HEK293 (cell line): Measurements from ENCODE around the gene CHST15.

Experiments
- GLIS2 ChIP-seq: fragments of 450-650 bp; formaldehyde crosslinking; IDR thresholded peaks from 2 replicates; pipeline ENCODE4 v1.5.1; 2016; ENCODE audit warnings: missing biosample characterization, missing genetic modification characterization
- HOXC10 ChIP-seq: sonication (generic); formaldehyde crosslinking; IDR thresholded peaks from 2 replicates; pipeline ENCODE4 v1.8.1; 2023; ENCODE audit warnings: mild to moderate bottlenecking, missing genetic modification reagents
- IKZF3 ChIP-seq: fragments of 450-650 bp; IDR thresholded peaks from 2 replicates; pipeline ENCODE4 v1.5.0; 2018; ENCODE audit warnings: missing biosample characterization, mild to moderate bottlenecking, missing genetic modification characterization, moderate library complexity
- MEIS1 ChIP-seq: sonication (generic); formaldehyde crosslinking; IDR thresholded peaks from 2 replicates; pipeline ENCODE4 v1.8.1; 2022; ENCODE audit warnings: missing genetic modification reagents, mild to moderate bottlenecking, borderline replicate concordance
- PRDM4 ChIP-seq: fragments of 450-650 bp; formaldehyde crosslinking; IDR thresholded peaks from 2 replicates; pipeline ENCODE4 v1.5.1; 2017; ENCODE audit warnings: missing biosample characterization, missing genetic modification characterization
- SALL2 ChIP-seq: fragments of 450-650 bp; formaldehyde crosslinking; IDR thresholded peaks from 2 replicates; pipeline ENCODE4 v1.5.0; 2017; ENCODE audit warnings: missing biosample characterization, mild to moderate bottlenecking, missing genetic modification characterization, borderline replicate concordance
- SCRT1 ChIP-seq: fragments of 450-650 bp; formaldehyde crosslinking; IDR thresholded peaks from 2 replicates; pipeline ENCODE4 v1.5.1; 2016; ENCODE audit warnings: missing biosample characterization, missing genetic modification characterization, borderline replicate concordance
- SP3 ChIP-seq: fragments of 450-650 bp; formaldehyde crosslinking; IDR thresholded peaks from 2 replicates; pipeline ENCODE4 v1.5.1; 2016; ENCODE audit warnings: missing biosample characterization, missing genetic modification characterization
- YY1 ChIP-seq: fragments of 450-650 bp; formaldehyde crosslinking; IDR thresholded peaks from 2 replicates; pipeline ENCODE4 v1.5.1; 2018; ENCODE audit warnings: missing biosample characterization, missing genetic modification characterization
- ZBTB1 ChIP-seq: fragments of 450-650 bp; formaldehyde crosslinking; IDR thresholded peaks from 2 replicates; pipeline ENCODE4 v1.5.1; 2016; ENCODE audit warnings: missing biosample characterization, missing genetic modification characterization
- ZBTB26 ChIP-seq: fragments of 450-650 bp; formaldehyde crosslinking; optimal IDR thresholded peaks from 2 replicates; pipeline ENCODE3; 2016; ENCODE audit warnings: missing biosample characterization, mild to moderate bottlenecking, missing genetic modification characterization
- ZFP3 ChIP-seq: fragments of 450-650 bp; formaldehyde crosslinking; IDR thresholded peaks from 2 replicates; pipeline ENCODE4 v1.5.1; 2016; ENCODE audit warnings: low read depth, missing biosample characterization, missing genetic modification characterization
- ZIC2 ChIP-seq: fragments of 450-650 bp; formaldehyde crosslinking; IDR thresholded peaks from 2 replicates; pipeline ENCODE4 v1.5.1; 2016; ENCODE audit warnings: missing biosample characterization, missing genetic modification characterization
- ZNF114 ChIP-seq: fragments of 450-650 bp; formaldehyde crosslinking; IDR thresholded peaks from 2 replicates; pipeline ENCODE4 v1.5.0; 2017; ENCODE audit warnings: missing biosample characterization, missing genetic modification characterization
- ZNF157 ChIP-seq: fragments of 450-650 bp; formaldehyde crosslinking; IDR thresholded peaks from 2 replicates; pipeline ENCODE4 v1.5.1; 2016; ENCODE audit warnings: missing biosample characterization, missing genetic modification characterization
- ZNF169 ChIP-seq: fragments of 450-650 bp; formaldehyde crosslinking; IDR thresholded peaks from 2 replicates; pipeline ENCODE4 v1.5.1; 2016; ENCODE audit warnings: missing biosample characterization, missing genetic modification characterization
- ZNF23 ChIP-seq: fragments of 450-650 bp; formaldehyde crosslinking; IDR thresholded peaks from 2 replicates; pipeline ENCODE4 v1.5.1; 2016; ENCODE audit warnings: missing biosample characterization, missing genetic modification characterization, borderline replicate concordance
- ZNF302 ChIP-seq: fragments of 450-650 bp; formaldehyde crosslinking; IDR thresholded peaks from 2 replicates; pipeline ENCODE4 v1.5.1; 2016; ENCODE audit warnings: missing biosample characterization, missing genetic modification characterization, low read depth
- ZNF560 ChIP-seq: fragments of 450-650 bp; formaldehyde crosslinking; IDR thresholded peaks from 2 replicates; pipeline ENCODE4 v1.5.1; 2017; ENCODE audit warnings: missing biosample characterization, missing genetic modification characterization, borderline replicate concordance
- ZNF623 ChIP-seq: fragments of 450-650 bp; formaldehyde crosslinking; IDR thresholded peaks from 2 replicates; pipeline ENCODE4 v1.5.1; 2016; ENCODE audit warnings: missing biosample characterization, missing genetic modification characterization
- ZNF639 ChIP-seq: fragments of 450-650 bp; formaldehyde crosslinking; IDR thresholded peaks from 2 replicates; pipeline ENCODE4 v1.5.1; 2016; ENCODE audit warnings: missing biosample characterization, missing genetic modification characterization
- ZNF654 ChIP-seq: fragments of 450-650 bp; formaldehyde crosslinking; IDR thresholded peaks from 2 replicates; pipeline ENCODE4 v1.5.1; 2016; ENCODE audit warnings: low read depth, missing biosample characterization, missing genetic modification characterization
- ZNF660 ChIP-seq: fragments of 450-650 bp; IDR thresholded peaks from 2 replicates; pipeline ENCODE4 v1.5.1; 2018; ENCODE audit warnings: missing biosample characterization, mild to moderate bottlenecking, missing genetic modification characterization
- ZNF785 ChIP-seq: fragments of 450-650 bp; formaldehyde crosslinking; IDR thresholded peaks from 2 replicates; pipeline ENCODE4 v1.5.1; 2016; ENCODE audit warnings: missing biosample characterization, missing genetic modification characterization
- TF ChIP-seq, protein P1 (sequence below): fragments of 450-650 bp; formaldehyde crosslinking; IDR thresholded peaks from 2 replicates; pipeline ENCODE4 v1.5.1; 2016; ENCODE audit warnings: missing biosample characterization, missing genetic modification characterization
- TF ChIP-seq, protein P2 (sequence below): fragments of 450-650 bp; formaldehyde crosslinking; IDR thresholded peaks from 2 replicates; pipeline ENCODE4 v1.5.1; 2016; ENCODE audit warnings: missing biosample characterization, missing genetic modification characterization
- TF ChIP-seq, protein P3 (sequence below): fragments of 450-650 bp; formaldehyde crosslinking; conservative IDR thresholded peaks from 2 replicates; pipeline ENCODE4 v1.5.1; 2016; ENCODE audit warnings: low read depth, missing biosample characterization, missing genetic modification characterization

CHST15 gene

DNA sequence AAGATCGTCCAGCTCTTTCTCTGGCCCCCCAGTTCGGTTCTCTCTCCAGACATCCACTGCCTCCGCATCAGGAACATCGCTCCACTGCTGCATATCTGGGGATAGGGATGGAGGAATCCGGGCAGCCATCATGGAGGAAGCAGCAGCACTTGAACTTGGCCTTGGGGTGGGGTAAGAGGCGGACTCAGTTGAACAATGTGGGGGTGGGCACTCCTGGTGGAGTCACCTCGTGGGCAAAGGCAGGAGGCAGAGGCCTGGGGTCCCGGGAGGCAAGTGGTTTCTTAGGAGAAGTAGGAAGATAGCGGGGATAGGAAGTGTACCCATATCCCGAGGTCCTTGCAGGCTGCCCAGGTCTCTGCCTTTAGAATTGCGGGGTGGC, 98.3 kb downstream of the CHST15 start (continued):
- TF ChIP-seq ZNF639 (tag by site-specific recombination) (no peak), ZBTB26 (tag by site-specific recombination) (peak; percentile 27), SCRT1 (tag by site-specific recombination) (no peak), PRDM4 (tag by site-specific recombination) (no peak), ZNF114 (tag by site-specific recombination) (no peak), ZFP3 (tag by site-specific recombination) (no peak), ZNF560 (tag by site-specific recombination) (no peak), HOXC10 (CRISPR knock-in tag) (no peak), ZIC2 (no peak; the same call in 1 of the 2 replicates), ZNF654 (no peak), IKZF3 (tag by site-specific recombination) (no peak), ZNF623 (tag by site-specific recombination) (no peak), SP3 (tag by site-specific recombination) (peak; percentile 72), ZBTB1 (tag by site-specific recombination) (no peak), SALL2 (no peak), YY1 (tag by site-specific recombination) (peak; percentile 34; the same call in 1 of the 2 replicates), ZNF157 (tag by site-specific recombination) (no peak), GLIS2 (tag by site-specific recombination) (no peak), MEIS1 (CRISPR knock-in tag) (no peak), ZNF785 (no peak), ZNF169 (tag by site-specific recombination) (no peak), ZNF660 (tag by site-specific recombination) (no peak), ZNF23 (tag by site-specific recombination) (no peak), ZNF302 (tag by site-specific recombination) (no peak)
- TF ChIP-seq, protein P1, sequence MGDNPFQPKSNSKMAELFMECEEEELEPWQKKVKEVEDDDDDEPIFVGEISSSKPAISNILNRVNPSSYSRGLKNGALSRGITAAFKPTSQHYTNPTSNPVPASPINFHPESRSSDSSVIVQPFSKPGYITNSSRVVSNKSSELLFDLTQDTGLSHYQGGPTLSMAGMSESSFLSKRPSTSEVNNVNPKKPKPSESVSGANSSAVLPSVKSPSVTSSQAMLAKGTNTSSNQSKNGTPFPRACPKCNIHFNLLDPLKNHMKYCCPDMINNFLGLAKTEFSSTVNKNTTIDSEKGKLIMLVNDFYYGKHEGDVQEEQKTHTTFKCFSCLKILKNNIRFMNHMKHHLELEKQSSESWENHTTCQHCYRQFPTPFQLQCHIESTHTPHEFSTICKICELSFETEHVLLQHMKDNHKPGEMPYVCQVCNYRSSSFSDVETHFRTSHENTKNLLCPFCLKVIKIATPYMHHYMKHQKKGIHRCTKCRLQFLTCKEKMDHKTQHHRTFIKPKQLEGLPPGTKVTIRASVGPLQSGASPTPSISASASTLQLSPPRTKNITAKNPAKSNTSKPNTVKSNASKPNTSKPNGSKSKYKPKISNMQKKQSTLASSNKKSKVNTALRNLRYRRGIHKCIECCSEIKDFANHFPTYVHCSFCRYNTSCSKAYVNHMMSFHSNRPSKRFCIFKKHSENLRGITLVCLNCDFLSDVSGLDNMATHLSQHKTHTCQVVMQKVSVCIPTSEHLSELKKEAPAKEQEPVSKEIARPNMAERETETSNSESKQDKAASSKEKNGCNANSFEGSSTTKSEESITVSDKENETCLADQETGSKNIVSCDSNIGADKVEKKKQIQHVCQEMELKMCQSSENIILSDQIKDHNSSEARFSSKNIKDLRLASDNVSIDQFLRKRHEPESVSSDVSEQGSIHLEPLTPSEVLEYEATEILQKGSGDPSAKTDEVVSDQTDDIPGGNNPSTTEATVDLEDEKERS (tag by site-specific recombination): no peak
- TF ChIP-seq, protein P2, sequence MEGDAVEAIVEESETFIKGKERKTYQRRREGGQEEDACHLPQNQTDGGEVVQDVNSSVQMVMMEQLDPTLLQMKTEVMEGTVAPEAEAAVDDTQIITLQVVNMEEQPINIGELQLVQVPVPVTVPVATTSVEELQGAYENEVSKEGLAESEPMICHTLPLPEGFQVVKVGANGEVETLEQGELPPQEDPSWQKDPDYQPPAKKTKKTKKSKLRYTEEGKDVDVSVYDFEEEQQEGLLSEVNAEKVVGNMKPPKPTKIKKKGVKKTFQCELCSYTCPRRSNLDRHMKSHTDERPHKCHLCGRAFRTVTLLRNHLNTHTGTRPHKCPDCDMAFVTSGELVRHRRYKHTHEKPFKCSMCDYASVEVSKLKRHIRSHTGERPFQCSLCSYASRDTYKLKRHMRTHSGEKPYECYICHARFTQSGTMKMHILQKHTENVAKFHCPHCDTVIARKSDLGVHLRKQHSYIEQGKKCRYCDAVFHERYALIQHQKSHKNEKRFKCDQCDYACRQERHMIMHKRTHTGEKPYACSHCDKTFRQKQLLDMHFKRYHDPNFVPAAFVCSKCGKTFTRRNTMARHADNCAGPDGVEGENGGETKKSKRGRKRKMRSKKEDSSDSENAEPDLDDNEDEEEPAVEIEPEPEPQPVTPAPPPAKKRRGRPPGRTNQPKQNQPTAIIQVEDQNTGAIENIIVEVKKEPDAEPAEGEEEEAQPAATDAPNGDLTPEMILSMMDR: no peak
- TF ChIP-seq, protein P3, sequence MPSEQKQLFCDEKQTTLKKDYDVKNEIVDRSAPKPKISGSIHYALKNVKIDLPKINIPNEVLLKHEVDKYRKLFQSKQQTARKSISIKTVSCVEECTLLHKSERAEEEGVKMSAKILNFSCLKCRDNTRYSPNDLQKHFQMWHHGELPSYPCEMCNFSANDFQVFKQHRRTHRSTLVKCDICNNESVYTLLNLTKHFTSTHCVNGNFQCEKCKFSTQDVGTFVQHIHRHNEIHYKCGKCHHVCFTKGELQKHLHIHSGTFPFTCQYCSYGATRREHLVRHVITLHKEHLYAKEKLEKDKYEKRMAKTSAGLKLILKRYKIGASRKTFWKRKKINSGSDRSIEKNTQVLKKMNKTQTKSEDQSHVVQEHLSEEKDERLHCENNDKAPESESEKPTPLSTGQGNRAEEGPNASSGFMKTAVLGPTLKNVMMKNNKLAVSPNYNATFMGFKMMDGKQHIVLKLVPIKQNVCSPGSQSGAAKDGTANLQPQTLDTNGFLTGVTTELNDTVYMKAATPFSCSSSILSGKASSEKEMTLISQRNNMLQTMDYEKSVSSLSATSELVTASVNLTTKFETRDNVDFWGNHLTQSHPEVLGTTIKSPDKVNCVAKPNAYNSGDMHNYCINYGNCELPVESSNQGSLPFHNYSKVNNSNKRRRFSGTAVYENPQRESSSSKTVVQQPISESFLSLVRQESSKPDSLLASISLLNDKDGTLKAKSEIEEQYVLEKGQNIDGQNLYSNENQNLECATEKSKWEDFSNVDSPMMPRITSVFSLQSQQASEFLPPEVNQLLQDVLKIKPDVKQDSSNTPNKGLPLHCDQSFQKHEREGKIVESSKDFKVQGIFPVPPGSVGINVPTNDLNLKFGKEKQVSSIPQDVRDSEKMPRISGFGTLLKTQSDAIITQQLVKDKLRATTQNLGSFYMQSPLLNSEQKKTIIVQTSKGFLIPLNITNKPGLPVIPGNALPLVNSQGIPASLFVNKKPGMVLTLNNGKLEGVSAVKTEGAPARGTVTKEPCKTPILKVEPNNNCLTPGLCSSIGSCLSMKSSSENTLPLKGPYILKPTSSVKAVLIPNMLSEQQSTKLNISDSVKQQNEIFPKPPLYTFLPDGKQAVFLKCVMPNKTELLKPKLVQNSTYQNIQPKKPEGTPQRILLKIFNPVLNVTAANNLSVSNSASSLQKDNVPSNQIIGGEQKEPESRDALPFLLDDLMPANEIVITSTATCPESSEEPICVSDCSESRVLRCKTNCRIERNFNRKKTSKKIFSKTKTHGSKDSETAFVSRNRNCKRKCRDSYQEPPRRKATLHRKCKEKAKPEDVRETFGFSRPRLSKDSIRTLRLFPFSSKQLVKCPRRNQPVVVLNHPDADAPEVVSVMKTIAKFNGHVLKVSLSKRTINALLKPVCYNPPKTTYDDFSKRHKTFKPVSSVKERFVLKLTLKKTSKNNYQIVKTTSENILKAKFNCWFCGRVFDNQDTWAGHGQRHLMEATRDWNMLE: no peak
